Measurements from ENCODE around the gene ADAMTS2. TPM values are rescaled to one million over a fixed set of nuclear protein-coding genes. Genes with fewer than 3 reads are reported as not detected.

ADAMTS2 gene
- total RNA-seq, 1 donor from 2014 or later, result 1.2 TPM

GRCh38 chr5:179203248-179203647 is 142.0 kb downstream of the ADAMTS2 start:
- Histone ChIP-seq H3K9ac (no peak overlapping the region), H4K20me1 (ENCODE audit: low read depth) (no peaks in the 10 kb centered on the region), H3K4me1 (no peaks in the 10 kb centered on the region), H3K4me3 (no peak overlapping the region), H2AFZ (replicated peaks) (no peak overlapping the region), H3K79me2 (ENCODE audit: low read depth) (no peaks in the 10 kb centered on the region), H3F3A (ENCODE audit: low read depth) (no peaks in the 10 kb centered on the region), H3K27ac (no peak overlapping the region), H3K36me3 (no peaks in the 10 kb centered on the region), H3K27me3 (no peaks in the 10 kb centered on the region), H3K4me2 (no peak overlapping the region), H3K9me3 (ENCODE audit: low read depth) (no peaks in the 10 kb centered on the region)
- no peaks in the 10 kb centered on the region for H3K9me3 Mint-ChIP-seq
- DNase-seq (ENCODE audit: low spot score), result no peak
- no peak overlapping the region for H3K27ac Mint-ChIP-seq
- H3K36me3 Mint-ChIP-seq, result no peaks in the 10 kb centered on the region
- peaks cover 20% of the 10 kb centered on the region for H3K4me1 Mint-ChIP-seq
- H3K4me3 Mint-ChIP-seq, result no peak overlapping the region
- TF ChIP-seq EZH2phosphoT487 (IDR thresholded peaks at IDR 0.05), result no peak
- TF ChIP-seq EZH2 (IDR thresholded peaks at IDR 0.05), result no peak
- no peak for TF ChIP-seq CTCF (IDR thresholded peaks at IDR 0.05)
- no peaks in the 10 kb centered on the region for H3K27me3 Mint-ChIP-seq (ENCODE audit: insufficient read depth, low read depth)

- H3K4me1 ChIP-seq, result no peaks in the 10 kb centered on the region
- Mint-ChIP-seq H3K4me3 (no peak overlapping the region), H3K4me1 (peaks cover 18% of the 10 kb centered on the region), H3K27me3 (ENCODE audit: insufficient read depth, low read depth) (no peaks in the 10 kb centered on the region), H3K9me3 (no peaks in the 10 kb centered on the region), H3K36me3 (no peaks in the 10 kb centered on the region), H3K27ac (no peak overlapping the region)
- no peak for DNase-seq (ENCODE audit: low spot score)
- H3F3A ChIP-seq (ENCODE audit: low read depth), result no peaks in the 10 kb centered on the region
- H3K9ac ChIP-seq, result no peak overlapping the region
- no peak overlapping the region for H3K4me3 ChIP-seq
- no peaks in the 10 kb centered on the region for H4K20me1 ChIP-seq (ENCODE audit: low read depth)
- H3K27ac ChIP-seq, result no peak overlapping the region
- H2AFZ ChIP-seq (replicated peaks), result no peak overlapping the region
- H3K4me2 ChIP-seq, result no peak overlapping the region
- H3K27me3 ChIP-seq, result no peaks in the 10 kb centered on the region
- no peaks in the 10 kb centered on the region for H3K36me3 ChIP-seq
- TF ChIP-seq EZH2 (IDR thresholded peaks at IDR 0.05) (no peak), EZH2phosphoT487 (IDR thresholded peaks at IDR 0.05) (no peak), CTCF (IDR thresholded peaks at IDR 0.05) (no peak)
- H3K9me3 ChIP-seq (ENCODE audit: low read depth), result no peaks in the 10 kb centered on the region
- no peaks in the 10 kb centered on the region for H3K79me2 ChIP-seq (ENCODE audit: low read depth)
Measured at GRCh38 chr5:179201986-179202385, 143.3 kb downstream of the ADAMTS2 start.

- no peak overlapping the region for H3K4me2 ChIP-seq
- H3K36me3 ChIP-seq, result no peaks in the 10 kb centered on the region
- no peak for DNase-seq (ENCODE audit: low spot score)
- no peak overlapping the region for H3K27ac Mint-ChIP-seq
- no peak overlapping the region for H3K4me3 Mint-ChIP-seq
- no peaks in the 10 kb centered on the region for H3F3A ChIP-seq (ENCODE audit: low read depth)
- H3K9ac ChIP-seq, result no peak overlapping the region
- TF ChIP-seq EZH2phosphoT487 (IDR thresholded peaks at IDR 0.05) (no peak), EZH2 (IDR thresholded peaks at IDR 0.05) (no peak), CTCF (IDR thresholded peaks at IDR 0.05) (no peak)
- no peaks in the 10 kb centered on the region for H3K4me1 ChIP-seq
- peaks cover 8% of the 10 kb centered on the region for H3K4me1 Mint-ChIP-seq
- H4K20me1 ChIP-seq (ENCODE audit: low read depth), result no peaks in the 10 kb centered on the region
- no peak overlapping the region for H3K27ac ChIP-seq
- no peaks in the 10 kb centered on the region for H3K79me2 ChIP-seq (ENCODE audit: low read depth)
- no peaks in the 10 kb centered on the region for H3K36me3 Mint-ChIP-seq
- H3K27me3 Mint-ChIP-seq (ENCODE audit: insufficient read depth, low read depth), result no peaks in the 10 kb centered on the region
- no peaks in the 10 kb centered on the region for H3K9me3 Mint-ChIP-seq
- no peak overlapping the region for H2AFZ ChIP-seq (replicated peaks)
- H3K4me3 ChIP-seq, result no peak overlapping the region
- no peaks in the 10 kb centered on the region for H3K9me3 ChIP-seq (ENCODE audit: low read depth)
- H3K27me3 ChIP-seq, result no peaks in the 10 kb centered on the region
Measured at GRCh38 chr5:179199246-179199645, 146.0 kb downstream of the ADAMTS2 start.

Measured in neural progenitor cell (in vitro differentiated cells).